MM.1S (cell line): ENCODE measurements around the gene ADAMTS4.

Experiments
- DNase-seq: peaks from one replicate; pipeline ENCODE4 v3.0.0-alpha.2; 2015
- H2AFZ ChIP-seq: fragments of 300-600 bp; sonication (generic); 2 replicates; pipeline ENCODE4 v1.6.0; 2016; ENCODE audit warnings: antibody characterized with exemption, low read length
- H3F3A ChIP-seq: fragments of 300-600 bp; sonication (generic); 2 replicates; pipeline ENCODE4 v1.6.1; 2016; ENCODE audit warnings: mild to moderate bottlenecking, antibody characterized with exemption, low read length, moderate library complexity, mixed read lengths; ENCODE audit not compliant: insufficient read depth
- H3K27ac ChIP-seq: fragments of 300-600 bp; sonication (generic); 2 replicates; pipeline ENCODE4 v1.5.1; 2016; ENCODE audit warnings: mild to moderate bottlenecking, low read length
- H3K27me3 ChIP-seq: fragments of 300-600 bp; sonication (generic); replicated peaks from 2 replicates; pipeline ENCODE4 v1.6.0; 2016; ENCODE audit warnings: low read length; ENCODE audit not compliant: insufficient read depth
- H3K36me3 ChIP-seq: fragments of 300-600 bp; sonication (generic); replicated peaks from 2 replicates; pipeline ENCODE4 v1.6.1; 2016; ENCODE audit warnings: mild to moderate bottlenecking, low read length, mixed read lengths; ENCODE audit not compliant: insufficient read depth
- H3K4me1 ChIP-seq: fragments of 300-600 bp; sonication (generic); 2 replicates; pipeline ENCODE4 v1.6.1; 2016; ENCODE audit warnings: low read length, mixed read lengths
- H3K4me2 ChIP-seq: fragments of 300-600 bp; sonication (generic); 2 replicates; pipeline ENCODE4 v1.6.0; 2016; ENCODE audit warnings: low read depth, low read length
- H3K4me3 ChIP-seq: fragments of 300-600 bp; sonication (generic); 2 replicates; pipeline ENCODE4 v1.5.1; 2016; ENCODE audit warnings: low read length, mixed read lengths
- H3K79me2 ChIP-seq: fragments of 300-600 bp; sonication (generic); 2 replicates; pipeline ENCODE4 v1.6.1; 2016; ENCODE audit warnings: mixed run types, low read length, mixed read lengths
- H3K9ac ChIP-seq: fragments of 300-600 bp; sonication (generic); 2 replicates; pipeline ENCODE4 v1.6.1; 2016; ENCODE audit warnings: low read length, mixed read lengths
- H3K9me2 ChIP-seq: fragments of 300-600 bp; sonication (generic); replicated peaks from 2 replicates; pipeline ENCODE4 v1.6.1; 2016; ENCODE audit warnings: mild to moderate bottlenecking, low read length, mixed read lengths; ENCODE audit not compliant: insufficient read depth
- H3K9me3 ChIP-seq: fragments of 300-600 bp; sonication (generic); replicated peaks from 2 replicates; pipeline ENCODE4 v1.6.1; 2016; ENCODE audit warnings: mild to moderate bottlenecking, low read length, mixed read lengths; ENCODE audit not compliant: insufficient read depth
- H4K20me1 ChIP-seq: fragments of 300-600 bp; sonication (generic); 2 replicates; pipeline ENCODE4 v1.6.1; 2016; ENCODE audit warnings: mild to moderate bottlenecking, low read length, moderate library complexity, mixed read lengths; ENCODE audit not compliant: insufficient read depth
- EZH2 ChIP-seq: fragments of 300-600 bp; sonication (generic); optimal IDR thresholded peaks from 2 replicates; pipeline ENCODE3; 2017; ENCODE audit warnings: low read depth, mild to moderate bottlenecking, antibody characterized with exemption, low read length, mixed read lengths
- EZH2phosphoT487 ChIP-seq: fragments of 300-600 bp; sonication (generic); IDR thresholded peaks from 2 replicates; pipeline ENCODE4 v1.6.1; 2018; ENCODE audit warnings: antibody characterized with exemption, low read length
- TF ChIP-seq, protein P1 (sequence below): fragments of 300-600 bp; sonication (generic); IDR thresholded peaks from 2 replicates; pipeline ENCODE4 v1.5.1; 2016; ENCODE audit warnings: antibody characterized with exemption, low read length, mixed read lengths

Gene ADAMTS4

GRCh38 chr1:161158316-161159010, 40.4 kb downstream of the ADAMTS4 start:
- no peaks in the 10 kb centered on the region for H3K27me3 ChIP-seq
- peaks cover 5% of the 10 kb centered on the region; the same call in 1 of the 2 replicates for H3K36me3 ChIP-seq
- peak; percentile 41 for DNase-seq
- peak overlapping the region; percentile 71 for H3K4me3 ChIP-seq
- no peaks in the 10 kb centered on the region for H4K20me1 ChIP-seq
- no peak overlapping the region; the same call in 1 of the 2 replicates for H2AFZ ChIP-seq
- H3K9me2 ChIP-seq: no peaks in the 10 kb centered on the region
- peak overlapping the region; percentile 70 for H3K4me2 ChIP-seq
- peaks cover 22% of the 10 kb centered on the region for H3F3A ChIP-seq
- no peak for TF ChIP-seq EZH2phosphoT487
- TF ChIP-seq, protein P1, sequence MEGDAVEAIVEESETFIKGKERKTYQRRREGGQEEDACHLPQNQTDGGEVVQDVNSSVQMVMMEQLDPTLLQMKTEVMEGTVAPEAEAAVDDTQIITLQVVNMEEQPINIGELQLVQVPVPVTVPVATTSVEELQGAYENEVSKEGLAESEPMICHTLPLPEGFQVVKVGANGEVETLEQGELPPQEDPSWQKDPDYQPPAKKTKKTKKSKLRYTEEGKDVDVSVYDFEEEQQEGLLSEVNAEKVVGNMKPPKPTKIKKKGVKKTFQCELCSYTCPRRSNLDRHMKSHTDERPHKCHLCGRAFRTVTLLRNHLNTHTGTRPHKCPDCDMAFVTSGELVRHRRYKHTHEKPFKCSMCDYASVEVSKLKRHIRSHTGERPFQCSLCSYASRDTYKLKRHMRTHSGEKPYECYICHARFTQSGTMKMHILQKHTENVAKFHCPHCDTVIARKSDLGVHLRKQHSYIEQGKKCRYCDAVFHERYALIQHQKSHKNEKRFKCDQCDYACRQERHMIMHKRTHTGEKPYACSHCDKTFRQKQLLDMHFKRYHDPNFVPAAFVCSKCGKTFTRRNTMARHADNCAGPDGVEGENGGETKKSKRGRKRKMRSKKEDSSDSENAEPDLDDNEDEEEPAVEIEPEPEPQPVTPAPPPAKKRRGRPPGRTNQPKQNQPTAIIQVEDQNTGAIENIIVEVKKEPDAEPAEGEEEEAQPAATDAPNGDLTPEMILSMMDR: no peak
- H3K79me2 ChIP-seq: peaks cover 40% of the 10 kb centered on the region
- peak overlapping the region; percentile 46; the same call in 1 of the 2 replicates for H3K27ac ChIP-seq
- peak overlapping the region; percentile 87; the same call in 1 of the 2 replicates for H3K9ac ChIP-seq
- H3K4me1 ChIP-seq: peaks cover 31% of the 10 kb centered on the region
- H3K9me3 ChIP-seq: no peaks in the 10 kb centered on the region

- Histone ChIP-seq H3K4me3 (no peak overlapping the region), H3K36me3 (peaks cover 5% of the 10 kb centered on the region; the same call in 1 of the 2 replicates), H3K9me2 (no peaks in the 10 kb centered on the region), H3F3A (peaks cover 22% of the 10 kb centered on the region), H3K4me1 (peaks cover 34% of the 10 kb centered on the region), H2AFZ (no peak overlapping the region), H3K79me2 (peaks cover 40% of the 10 kb centered on the region), H3K27ac (peak overlapping the region; percentile 46; the same call in 1 of the 2 replicates), H3K4me2 (no peak overlapping the region), H3K9me3 (no peaks in the 10 kb centered on the region), H3K9ac (no peak overlapping the region), H4K20me1 (no peaks in the 10 kb centered on the region), H3K27me3 (no peaks in the 10 kb centered on the region)
- no peak for DNase-seq
- TF ChIP-seq EZH2phosphoT487 (no peak), EZH2 (no peak)
- TF ChIP-seq, protein P1: no peak
These were observed 41.0 kb downstream of the ADAMTS4 start for GRCh38 chr1:161157867-161158266.

DNA sequence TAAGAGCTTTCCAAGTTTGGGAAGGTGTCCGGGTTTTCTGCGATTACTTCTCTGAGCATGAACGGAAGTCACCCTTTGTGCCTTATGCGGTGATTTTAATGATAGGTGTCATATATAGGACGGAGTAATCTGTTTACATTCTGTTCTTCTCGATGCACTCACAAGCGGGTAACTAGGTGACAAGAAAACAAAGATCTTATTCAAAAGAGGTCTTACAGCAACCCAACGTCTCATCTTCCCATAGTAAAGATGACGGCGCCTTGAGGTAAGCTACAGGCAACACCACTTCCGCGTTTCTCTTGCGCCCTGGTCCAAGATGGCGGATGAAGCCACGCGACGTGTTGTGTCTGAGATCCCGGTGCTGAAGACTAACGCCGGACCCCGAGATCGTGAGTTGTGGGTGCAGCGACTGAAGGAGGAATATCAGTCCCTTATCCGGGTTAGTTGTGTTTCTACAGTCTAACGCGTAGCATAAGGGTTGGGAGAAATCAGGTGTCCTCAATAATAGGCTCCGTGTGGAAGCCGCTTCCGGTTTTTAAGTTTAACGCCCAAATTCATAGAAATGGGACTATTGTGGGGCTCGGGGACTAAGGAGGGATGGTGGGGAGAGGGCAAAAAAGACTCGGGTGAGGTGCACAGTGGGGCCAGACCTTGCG, 45.0 kb downstream of the ADAMTS4 start, which contains the start of gene UFC1:
TSS of gene UFC1 (plus strand) at position 297 of the 656 bp plus-strand sequence. CDS start at position 317, 20 bp downstream.
- Histone ChIP-seq H3K27ac (peak within 1 kb of the TSS; percentile 89), H3K4me2 (peak within 1 kb of the TSS; percentile 87), H4K20me1 (no peaks in the 10 kb centered on the region), H3K27me3 (no peaks in the 10 kb centered on the region), H3K9me2 (no peaks in the 10 kb centered on the region), H3K79me2 (peaks cover 21% of the 10 kb centered on the region), H2AFZ (peak within 1 kb of the TSS; percentile 85), H3K4me1 (peaks cover 25% of the 10 kb centered on the region), H3F3A (peaks cover 22% of the 10 kb centered on the region), H3K4me3 (peak within 1 kb of the TSS; percentile 87), H3K9me3 (no peaks in the 10 kb centered on the region), H3K9ac (peak within 1 kb of the TSS; percentile 95), H3K36me3 (peaks cover 5% of the 10 kb centered on the region; the same call in 1 of the 2 replicates)
- TF ChIP-seq, protein P1: no peak
- TF ChIP-seq EZH2phosphoT487 (no peak), EZH2 (no peak)
- peak; percentile 93 for DNase-seq
